ENCODE measurements around the gene LBP. TPM values are rescaled to one million over a fixed set of nuclear protein-coding genes. Genes with fewer than 3 reads are reported as not detected.

Gene LBP
- total RNA-seq, 1 experiment from 2014 or later: 0.15 TPM

- Histone ChIP-seq H3K27ac (ENCODE audit: low read length) (no peak overlapping the region), H3K36me3 (ENCODE audit: control insufficient read depth, insufficient read depth, low read length) (no peaks in the 10 kb centered on the region), H3K4me1 (ENCODE audit: control insufficient read depth, insufficient read depth, low read length) (no peaks in the 10 kb centered on the region), H3K27me3 (ENCODE audit: control insufficient read depth, insufficient read depth, low read length) (peaks cover 6% of the 10 kb centered on the region; the same call in 1 of the 2 replicates), H3K9me3 (ENCODE audit: control insufficient read depth, insufficient read depth, low read depth, low read length) (no peaks in the 10 kb centered on the region), H3K4me3 (ENCODE audit: low read depth in 2 of 2, low read length in 2 of 2) (no peak overlapping the region)
- intact Hi-C loops (cut with micrococcal nuclease; ENCODE audit: unreplicated experiment): no loop called here
- in situ Hi-C loops (cut with HindIII; ENCODE audit: low pct_unique_long_range_greater_than_20kb, low sequenced_read_pairs): no loop called here
- no TSS peak for BruUV-seq (replicated peaks)
- CTCF ChIA-PET: interaction anchor here (0.5 kb wide), 1 partner anchor 141 kb away, joined by 3 read pairs; no protein-coding TSS in a partner anchor
- TF ChIP-seq SIN3A (IDR thresholded peaks at IDR 0.05; ENCODE audit: borderline replicate concordance, insufficient read depth, low read depth, low read length) (no peak), POLR2AphosphoS5 (IDR thresholded peaks at IDR 0.05; ENCODE audit: low read depth, low read length) (no peak), TCF7L2 (IDR thresholded peaks at IDR 0.05; ENCODE audit: low read depth, low read length) (no peak), REST (IDR thresholded peaks at IDR 0.05; ENCODE audit: insufficient read depth in 1 of 2, low read depth in 2 of 2, low read length in 1 of 2) (no peak), CTCF (IDR thresholded peaks at IDR 0.05) (no peak)
- ATAC-seq (no peak), DNase-seq (ENCODE audit: low read depth, low spot score) (no peak)
- POLR2A ChIA-PET: no interaction called here
Observed at GRCh38 chr20:38373231-38373867, 27.1 kb downstream of the LBP start.

GRCh38 chr20:38373898-38374297 lies 27.6 kb downstream of the LBP start:
- no TSS peak for BruUV-seq (replicated peaks)
- Histone ChIP-seq H3K4me1 (ENCODE audit: control insufficient read depth, insufficient read depth, low read length) (no peaks in the 10 kb centered on the region), H3K9me3 (ENCODE audit: control insufficient read depth, insufficient read depth, low read depth, low read length) (no peaks in the 10 kb centered on the region), H3K36me3 (ENCODE audit: control insufficient read depth, insufficient read depth, low read length) (no peaks in the 10 kb centered on the region), H3K27me3 (ENCODE audit: control insufficient read depth, insufficient read depth, low read length) (peaks cover 6% of the 10 kb centered on the region; the same call in 1 of the 2 replicates), H3K4me3 (ENCODE audit: low read depth in 2 of 2, low read length in 2 of 2) (no peak overlapping the region), H3K27ac (ENCODE audit: low read length) (no peak overlapping the region)
- DNase-seq (ENCODE audit: low read depth, low spot score): no peak
- in situ Hi-C loops (cut with HindIII; ENCODE audit: low pct_unique_long_range_greater_than_20kb, low sequenced_read_pairs): no loop called here
- CTCF ChIA-PET: interaction anchor here (0.6 kb wide), 2 partner anchors 17 to 45 kb away, joined by 4 read pairs; no protein-coding TSS in a partner anchor
- TF ChIP-seq REST (IDR thresholded peaks at IDR 0.05; ENCODE audit: insufficient read depth in 1 of 2, low read depth in 2 of 2, low read length in 1 of 2) (no peak), SIN3A (IDR thresholded peaks at IDR 0.05; ENCODE audit: borderline replicate concordance, insufficient read depth, low read depth, low read length) (no peak), TCF7L2 (IDR thresholded peaks at IDR 0.05; ENCODE audit: low read depth, low read length) (no peak), POLR2AphosphoS5 (IDR thresholded peaks at IDR 0.05; ENCODE audit: low read depth, low read length) (no peak), CTCF (IDR thresholded peaks at IDR 0.05) (no peak)
- no peak for ATAC-seq
- intact Hi-C loops (cut with micrococcal nuclease; ENCODE audit: unreplicated experiment): no loop called here
- POLR2A ChIA-PET: interaction anchor here (0.6 to 0.7 kb wide), 2 partner anchors 12 to 136 kb away, joined by 5 to 14 read pairs; no protein-coding TSS in a partner anchor
